NCI-H2227 (cell line): ENCODE measurements around the gene KAT6B.

Experiments
- DNase-seq: peaks from one replicate; lab custom pipeline; 2025; ENCODE audit not compliant: unreplicated experiment; lab: John Stamatoyannopoulos, UW

KAT6B gene

GRCh38 chr10:74977913-74978847 lies 151.8 kb downstream of the KAT6B start:
- no peak for DNase-seq

GRCh38 chr10:74981831-74982633 lies 155.6 kb downstream of the KAT6B start:
- DNase-seq: no peak

DNA sequence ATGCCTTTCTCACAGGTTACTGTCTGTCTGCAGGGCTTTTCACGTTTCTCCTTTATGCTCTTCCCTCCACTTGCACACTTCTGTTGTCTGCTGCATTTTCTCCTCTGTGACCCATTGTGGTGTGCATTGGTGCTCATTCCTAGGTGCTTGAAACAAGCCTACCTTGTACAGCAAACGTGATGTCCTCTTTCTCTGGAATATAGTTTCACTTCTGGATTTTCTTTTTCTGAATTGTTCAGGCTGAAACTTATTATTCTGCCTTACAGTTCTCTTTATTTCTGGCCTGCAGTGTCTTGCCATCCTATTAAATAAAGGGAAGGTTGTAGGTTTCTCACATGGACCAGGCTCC lies 156.2 kb downstream of the KAT6B start:
- DNase-seq: no peak

DNA sequence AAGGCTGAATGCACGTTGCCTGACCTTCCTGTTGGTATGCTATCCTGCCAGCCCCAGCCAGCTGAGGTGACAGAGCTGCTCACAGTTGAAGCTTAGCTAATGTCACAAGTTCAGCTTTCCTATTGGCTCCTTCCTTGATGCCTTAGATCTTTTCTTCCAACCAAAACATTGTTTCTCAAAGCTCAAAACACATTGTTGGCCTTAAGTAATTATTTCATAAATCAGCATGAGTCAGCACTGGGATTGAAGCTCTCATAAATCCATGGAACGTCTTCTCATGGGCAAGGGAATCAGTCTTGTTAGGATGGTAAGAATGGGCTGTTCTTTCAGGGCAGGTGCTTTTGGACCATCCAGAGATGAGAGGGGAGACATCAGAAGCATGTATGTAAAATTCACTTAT lies 157.0 kb downstream of the KAT6B start:
- no peak for DNase-seq

GRCh38 chr10:74987339-74988053 lies 161.1 kb downstream of the KAT6B start:
- DNase-seq: no peak

DNA sequence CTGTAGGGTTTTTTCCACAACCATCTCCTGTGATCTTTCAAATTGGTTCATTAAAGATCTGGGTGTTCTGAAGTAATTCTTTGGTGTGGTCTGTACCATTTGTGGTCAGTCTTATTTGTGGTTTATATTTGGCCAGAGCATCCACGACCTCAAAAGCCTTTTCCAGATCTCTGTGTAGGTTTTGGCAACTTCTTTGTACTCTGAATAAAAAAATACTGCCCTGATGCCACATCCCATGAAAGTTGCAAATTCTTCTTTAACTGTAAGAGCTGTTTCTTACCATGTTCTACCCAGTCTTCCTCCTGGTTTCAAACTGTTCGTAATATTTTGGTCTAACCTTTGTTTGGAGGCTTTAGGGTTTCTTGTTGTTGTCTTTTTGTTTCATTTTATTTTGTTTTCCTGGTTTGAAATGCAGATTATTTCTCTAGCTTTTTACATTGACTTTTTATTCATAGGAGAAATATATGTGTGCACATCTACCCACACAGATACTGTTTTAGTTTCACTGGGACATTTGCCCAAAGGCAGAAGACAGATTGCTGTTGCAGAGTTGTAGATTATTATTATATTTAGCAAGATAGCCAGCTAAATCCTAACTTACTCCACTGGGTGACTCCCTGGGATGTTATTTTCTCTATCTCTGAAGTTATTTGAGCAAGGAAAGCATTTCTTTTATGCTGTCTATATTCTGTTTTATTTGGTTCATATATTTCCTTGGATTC lies 161.8 kb downstream of the KAT6B start:
- no peak for DNase-seq

DNA sequence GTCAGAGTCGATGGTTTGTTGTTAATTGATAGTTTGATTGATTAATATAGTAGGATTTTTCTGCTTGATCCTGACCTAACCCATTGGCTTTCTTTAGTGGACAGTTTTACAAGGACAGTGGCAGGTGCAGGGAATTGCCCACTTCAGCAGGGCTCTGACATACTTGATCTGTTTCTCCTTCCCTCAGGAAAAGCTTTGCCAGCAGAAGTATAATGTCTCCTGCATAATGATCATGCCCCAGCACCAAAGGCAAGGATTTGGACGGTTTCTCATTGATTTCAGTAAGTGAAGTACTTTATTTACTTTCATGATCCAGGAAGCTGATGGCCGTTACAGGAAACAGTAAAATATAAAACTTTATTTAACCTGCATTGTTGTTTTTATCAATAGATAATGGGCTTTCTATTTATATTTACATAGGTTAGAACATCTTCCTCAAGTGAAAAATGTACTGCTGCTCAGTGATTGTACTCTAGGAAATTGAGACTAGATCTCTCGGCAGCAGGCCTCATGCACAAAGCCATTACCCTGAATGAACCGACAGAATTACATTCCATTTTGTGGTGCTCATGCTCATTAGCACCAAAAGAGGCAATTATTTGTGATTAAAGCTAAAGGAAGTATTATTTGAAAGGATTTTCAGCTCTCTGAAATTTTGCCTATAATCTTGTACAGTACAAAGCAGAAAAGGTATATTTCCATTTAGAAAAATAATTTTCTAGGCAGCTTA lies 162.6 kb downstream of the KAT6B start:
- peak; percentile 5 for DNase-seq

DNA sequence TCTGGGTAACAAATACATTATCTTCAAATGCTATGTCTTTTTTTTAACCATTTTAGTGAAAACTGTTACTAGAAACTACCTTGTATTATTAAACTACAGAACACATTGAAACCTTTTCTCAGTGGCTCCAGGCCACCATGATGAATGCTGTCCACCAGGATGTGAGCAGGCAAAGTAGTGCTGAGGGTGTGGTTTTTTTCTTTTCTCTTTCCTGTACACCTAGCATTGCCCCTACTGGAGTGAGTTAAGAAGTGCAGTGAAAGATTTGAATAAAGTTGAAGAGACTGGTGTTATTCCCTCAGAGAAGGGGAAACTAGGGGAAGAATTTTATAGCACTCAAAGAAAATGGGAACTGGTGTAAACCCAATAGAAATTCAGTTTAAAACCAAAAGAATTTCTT lies 165.0 kb downstream of the KAT6B start:
- peak; percentile 13 for DNase-seq

- DNase-seq: no peak
Measured at GRCh38 chr10:74992068-74992467, 165.7 kb downstream of the KAT6B start.

DNA sequence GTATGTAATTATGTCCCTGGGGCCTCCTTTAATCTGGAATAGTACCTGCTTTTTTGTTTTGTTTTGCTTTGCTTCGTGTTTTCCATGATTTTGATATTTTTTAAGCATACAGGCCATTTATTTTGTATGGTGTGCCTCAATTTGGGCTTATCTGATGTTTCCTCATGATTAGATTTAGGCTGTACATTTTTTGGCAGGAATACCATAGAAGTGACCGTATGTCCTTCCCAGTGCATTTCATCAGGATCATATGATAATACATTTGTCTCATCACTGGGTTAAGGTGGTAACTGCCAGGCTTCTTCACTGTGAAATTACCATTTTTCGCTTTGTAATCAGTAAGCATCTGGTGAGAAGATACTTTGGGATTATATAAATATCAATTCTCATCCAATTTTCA lies 167.2 kb downstream of the KAT6B start:
- no peak for DNase-seq

DNA sequence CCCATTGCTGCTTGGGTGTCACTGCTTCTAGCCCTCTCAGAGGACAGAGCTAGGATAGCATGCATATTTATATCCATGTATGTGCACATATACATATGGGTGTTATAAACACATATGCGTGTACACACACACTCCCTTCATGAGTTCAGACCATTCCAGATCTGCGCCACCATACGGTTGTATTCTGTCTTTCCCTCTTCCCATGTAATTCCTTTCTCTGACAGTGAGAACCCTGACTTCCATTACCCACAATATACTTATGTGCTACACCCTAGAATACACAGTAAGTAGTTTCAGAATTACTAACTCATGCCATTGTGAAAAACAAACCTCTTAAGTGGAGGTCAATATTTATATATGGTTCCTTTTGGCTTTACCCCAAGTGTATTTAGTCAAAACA lies 168.5 kb downstream of the KAT6B start:
- DNase-seq: no peak

- DNase-seq: no peak
Measured at GRCh38 chr10:74995806-74996205, 169.4 kb downstream of the KAT6B start.

GRCh38 chr10:74997163-74997562 lies 170.8 kb downstream of the KAT6B start:
- no peak for DNase-seq

DNA sequence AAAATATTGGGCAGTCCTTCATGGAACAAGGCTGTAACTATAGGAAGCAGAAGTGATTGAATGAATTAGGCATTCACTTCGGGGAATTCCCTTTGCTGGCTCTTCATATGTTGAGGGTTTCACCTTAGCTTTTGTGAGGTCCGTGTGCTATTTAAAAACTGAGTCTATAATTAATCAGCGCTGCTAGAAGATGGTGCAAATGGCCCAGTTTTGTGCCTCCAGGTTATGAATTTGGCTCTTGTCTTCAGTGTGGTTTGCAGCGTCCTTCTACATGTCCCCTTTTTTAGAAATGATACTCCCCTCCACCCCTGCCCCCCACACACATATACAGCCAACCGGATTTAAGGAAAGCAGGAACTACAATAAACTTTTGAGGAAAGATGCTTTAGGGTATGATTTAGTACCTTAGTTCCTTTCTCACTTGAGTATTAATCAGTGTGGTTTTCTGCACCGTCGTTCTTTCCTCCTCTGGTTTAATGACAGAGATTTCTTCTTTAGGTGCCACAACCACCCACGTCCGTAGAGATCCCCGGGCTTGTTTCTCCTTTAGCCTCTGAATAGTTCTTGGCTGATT lies 174.4 kb downstream of the KAT6B start:
- DNase-seq: no peak

DNA sequence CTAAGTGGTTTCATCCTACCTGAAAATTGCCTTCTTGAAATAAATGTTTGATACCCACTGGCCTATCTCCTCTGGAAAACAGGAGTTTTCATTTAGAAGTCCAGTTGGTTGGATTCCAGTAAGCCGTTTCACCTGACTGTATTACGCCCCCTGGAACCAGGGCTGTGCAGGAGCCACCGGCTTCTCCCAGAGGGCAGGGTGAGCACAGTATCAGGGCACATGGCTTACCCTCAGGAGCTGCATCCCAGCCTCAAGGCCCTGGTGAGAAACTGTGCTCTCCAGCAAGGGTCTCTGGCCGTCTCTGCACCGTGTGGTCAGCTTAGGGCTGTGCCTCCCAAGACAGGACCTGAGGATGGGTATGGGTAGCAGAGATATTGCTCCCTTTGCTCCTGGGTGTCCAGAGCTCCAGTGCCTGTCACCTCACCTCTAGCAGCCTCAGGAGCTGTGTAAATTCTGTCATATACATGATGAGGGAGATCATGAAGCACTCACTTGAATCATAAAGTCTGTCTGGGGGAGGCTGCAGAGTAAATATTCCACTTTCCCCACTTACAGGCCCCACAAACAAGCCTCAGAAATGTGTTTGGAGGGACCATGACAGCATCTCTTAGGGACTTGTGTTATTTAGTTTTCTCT lies 175.4 kb downstream of the KAT6B start:
- no peak for DNase-seq

GRCh38 chr10:75002351-75002725 lies 175.9 kb downstream of the KAT6B start:
- no peak for DNase-seq

DNA sequence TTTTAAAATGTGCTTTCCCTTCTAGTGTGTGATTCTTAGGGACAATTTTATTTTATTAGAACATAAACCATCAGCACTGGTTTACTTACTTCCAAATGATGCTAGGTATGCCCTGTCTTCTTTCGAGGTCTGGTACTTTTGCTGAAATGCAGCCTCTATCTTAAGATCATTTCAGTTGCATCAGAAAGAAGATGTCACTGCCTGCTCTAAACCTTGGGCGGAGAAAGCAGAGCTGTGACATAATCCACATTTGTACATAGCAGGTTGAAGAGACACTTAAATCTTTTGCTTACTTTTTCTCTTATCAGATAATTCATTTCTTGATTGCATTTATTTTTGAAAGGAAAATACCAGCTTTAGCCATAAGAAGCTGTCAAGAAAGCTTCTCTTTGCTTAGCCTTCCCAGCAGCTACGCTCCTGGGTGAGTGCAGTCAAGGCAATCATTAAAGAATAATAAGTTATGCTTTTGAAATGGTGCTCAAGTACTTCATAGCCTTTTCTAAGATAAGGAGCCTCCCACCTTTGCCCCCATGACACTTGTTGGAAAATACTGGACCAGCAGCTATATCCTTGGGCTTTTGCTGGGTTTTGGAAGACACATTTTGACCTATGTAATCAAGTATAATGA lies 176.7 kb downstream of the KAT6B start:
- peak; percentile 34 for DNase-seq

GRCh38 chr10:75003891-75004290 lies 177.5 kb downstream of the KAT6B start:
- no peak for DNase-seq

GRCh38 chr10:75007646-75008045 lies 181.2 kb downstream of the KAT6B start:
- no peak for DNase-seq
